ENCODE measurements around the gene RIN3.
A peak's percentile ranks its signal among the peaks of the same experiment; 100 is the strongest.

The RIN3 gene

GRCh38 chr14:92563359-92563758, 49.8 kb downstream of the RIN3 start:
- no peak overlapping the region for H3K27ac ChIP-seq
- peak; percentile 20 for DNase-seq (ENCODE audit: low spot score)
- CTCF ChIA-PET: no interaction called here
- POLR2A ChIA-PET (ENCODE audit: low non-redundant PET): no interaction called here
- TF ChIP-seq, protein P1, sequence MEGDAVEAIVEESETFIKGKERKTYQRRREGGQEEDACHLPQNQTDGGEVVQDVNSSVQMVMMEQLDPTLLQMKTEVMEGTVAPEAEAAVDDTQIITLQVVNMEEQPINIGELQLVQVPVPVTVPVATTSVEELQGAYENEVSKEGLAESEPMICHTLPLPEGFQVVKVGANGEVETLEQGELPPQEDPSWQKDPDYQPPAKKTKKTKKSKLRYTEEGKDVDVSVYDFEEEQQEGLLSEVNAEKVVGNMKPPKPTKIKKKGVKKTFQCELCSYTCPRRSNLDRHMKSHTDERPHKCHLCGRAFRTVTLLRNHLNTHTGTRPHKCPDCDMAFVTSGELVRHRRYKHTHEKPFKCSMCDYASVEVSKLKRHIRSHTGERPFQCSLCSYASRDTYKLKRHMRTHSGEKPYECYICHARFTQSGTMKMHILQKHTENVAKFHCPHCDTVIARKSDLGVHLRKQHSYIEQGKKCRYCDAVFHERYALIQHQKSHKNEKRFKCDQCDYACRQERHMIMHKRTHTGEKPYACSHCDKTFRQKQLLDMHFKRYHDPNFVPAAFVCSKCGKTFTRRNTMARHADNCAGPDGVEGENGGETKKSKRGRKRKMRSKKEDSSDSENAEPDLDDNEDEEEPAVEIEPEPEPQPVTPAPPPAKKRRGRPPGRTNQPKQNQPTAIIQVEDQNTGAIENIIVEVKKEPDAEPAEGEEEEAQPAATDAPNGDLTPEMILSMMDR (conservative IDR thresholded peaks at IDR 0.05; ENCODE audit: low read depth): no peak

DNA sequence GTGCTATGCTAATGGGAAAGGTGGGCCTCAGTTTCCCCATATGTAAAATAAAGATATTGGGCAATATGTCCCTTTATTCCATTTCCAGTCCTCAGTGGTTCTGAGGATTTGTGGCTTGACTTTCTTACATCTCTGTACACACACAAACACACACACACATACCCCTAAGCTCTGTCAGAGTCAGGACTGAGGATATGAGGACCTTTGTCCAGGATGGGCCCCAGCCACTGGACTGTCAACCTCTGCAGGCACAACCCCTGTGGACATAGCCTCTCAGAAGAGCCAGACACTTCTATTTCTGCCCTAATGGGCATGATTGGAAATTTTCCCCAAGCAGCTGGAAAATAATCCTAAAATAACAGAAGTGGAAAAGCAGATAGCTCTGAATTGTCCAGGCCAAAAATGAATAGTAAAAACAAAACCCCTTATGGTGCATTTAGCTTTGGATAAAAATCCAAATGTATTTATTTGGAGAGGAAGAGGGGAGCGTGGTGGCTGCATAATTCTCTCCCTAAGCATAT, 50.2 kb downstream of the RIN3 start:
- POLR2A ChIA-PET (ENCODE audit: low non-redundant PET): no interaction called here
- CTCF ChIA-PET: no interaction called here
- TF ChIP-seq, protein P1 (conservative IDR thresholded peaks at IDR 0.05; ENCODE audit: low read depth): no peak
- H3K27ac ChIP-seq: no peak overlapping the region
- no peak for DNase-seq (ENCODE audit: low spot score)

- no peak for DNase-seq (ENCODE audit: low spot score)
- H3K27ac ChIP-seq: no peak overlapping the region
- TF ChIP-seq, protein P1 (conservative IDR thresholded peaks at IDR 0.05; ENCODE audit: low read depth): no peak
- POLR2A ChIA-PET (ENCODE audit: low non-redundant PET): no interaction called here
- CTCF ChIA-PET: interaction anchor here (0.6 kb wide), 1 partner anchor 32 kb away, joined by 5 read pairs; no protein-coding TSS in a partner anchor
Observed at GRCh38 chr14:92564344-92565039, 50.9 kb downstream of the RIN3 start.

DNA sequence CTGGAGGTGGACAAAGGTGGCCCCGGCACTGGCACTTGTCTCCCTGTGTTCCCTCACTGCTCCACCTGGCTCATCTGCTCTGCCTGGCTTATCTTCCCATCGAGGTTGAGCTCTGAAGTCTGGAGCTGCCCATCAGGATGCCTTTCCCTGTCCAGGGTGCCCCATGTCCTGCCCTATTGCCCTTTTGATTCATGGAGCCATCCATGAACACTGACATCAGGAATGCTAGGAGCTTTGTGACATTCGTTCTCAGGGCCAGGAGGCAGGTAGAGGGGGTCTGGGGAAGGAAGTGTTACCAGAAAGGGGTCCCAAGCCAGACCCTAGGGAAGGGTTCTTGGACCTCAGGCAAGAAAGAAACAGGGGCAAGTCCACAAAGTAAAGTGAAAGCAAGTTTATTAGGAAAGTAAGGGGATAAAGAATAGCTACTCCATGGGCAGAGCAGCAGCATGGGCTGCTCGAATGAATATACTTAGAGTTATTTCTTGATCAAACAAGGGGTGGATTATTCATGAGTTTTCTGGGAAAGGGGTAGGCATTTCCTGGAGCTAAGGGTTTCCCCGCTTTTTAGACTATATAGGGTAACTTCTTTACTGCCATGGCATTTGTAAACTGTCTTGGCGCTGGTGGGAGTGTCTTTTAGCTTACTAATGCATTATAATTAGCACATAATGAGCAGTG, 51.6 kb downstream of the RIN3 start:
- no peak overlapping the region for H3K27ac ChIP-seq
- TF ChIP-seq, protein P1 (conservative IDR thresholded peaks at IDR 0.05; ENCODE audit: low read depth): no peak
- POLR2A ChIA-PET (ENCODE audit: low non-redundant PET): no interaction called here
- no peak for DNase-seq (ENCODE audit: low spot score)
- CTCF ChIA-PET: interaction anchor here (0.6 kb wide), 1 partner anchor 33 kb away, joined by 5 read pairs; no protein-coding TSS in a partner anchor

DNA sequence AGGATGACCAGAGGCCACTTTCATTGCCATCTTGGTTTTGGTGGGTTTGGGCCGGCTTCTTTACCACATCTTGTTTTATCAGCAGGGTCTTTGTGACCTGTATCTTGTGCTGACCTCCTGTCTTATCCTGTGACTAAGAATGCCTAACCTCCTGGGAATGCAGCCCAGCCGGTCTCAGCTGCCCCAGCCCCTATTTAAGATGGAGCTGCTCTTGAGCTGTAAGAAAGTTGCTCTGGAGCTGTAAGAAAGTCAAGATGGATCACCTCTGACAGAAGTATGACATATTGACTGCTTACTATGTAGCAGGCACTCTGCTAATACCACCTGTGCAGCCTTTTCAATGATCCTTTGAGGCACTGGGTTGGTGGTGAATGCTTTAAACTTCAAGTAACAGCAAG, 52.1 kb downstream of the RIN3 start:
- POLR2A ChIA-PET (ENCODE audit: low non-redundant PET): no interaction called here

DNA sequence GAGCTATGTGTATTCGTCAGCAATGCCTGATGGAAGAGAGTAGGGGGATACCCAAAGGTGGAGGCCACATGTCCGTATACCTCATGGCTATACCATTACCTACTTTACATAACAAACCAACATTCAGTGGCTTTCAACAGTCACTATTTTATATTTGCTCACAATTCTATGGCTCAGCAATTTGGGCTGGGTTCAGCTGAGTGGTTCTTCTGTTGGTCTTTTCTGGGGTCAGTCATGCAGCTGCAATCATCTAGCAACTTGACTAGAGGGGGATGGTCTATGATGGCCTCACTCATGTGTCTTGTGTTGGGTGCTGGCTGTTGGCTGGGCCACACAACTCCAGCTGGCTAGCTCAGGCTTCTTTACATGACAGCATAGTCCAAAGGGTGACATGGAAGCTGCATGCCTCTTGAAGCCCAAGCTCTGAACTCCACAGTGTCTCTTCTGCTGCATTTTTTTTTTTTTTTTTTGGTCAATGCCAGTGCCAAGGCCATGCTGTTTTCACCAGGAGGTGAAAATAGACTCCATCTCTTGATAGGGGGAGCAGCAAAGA, 53.7 kb downstream of the RIN3 start:
- TF ChIP-seq, protein P1 (conservative IDR thresholded peaks at IDR 0.05; ENCODE audit: low read depth): no peak
- ChIA-PET POLR2A (ENCODE audit: low non-redundant PET) (no interaction called here), CTCF (interaction anchor here (0.9 kb wide), 1 partner anchor 18 kb away, joined by 3 read pairs; no protein-coding TSS in a partner anchor)
- H3K27ac ChIP-seq: no peak overlapping the region
- DNase-seq (ENCODE audit: low spot score): no peak

More for the DNA sequence above, 52.1 kb downstream of the RIN3 start:
- TF ChIP-seq, protein P1 (conservative IDR thresholded peaks at IDR 0.05; ENCODE audit: low read depth): no peak
- H3K27ac ChIP-seq: no peak overlapping the region
- peak; percentile 21 for DNase-seq (ENCODE audit: low spot score)
- CTCF ChIA-PET: interaction anchor here (1.1 kb wide), 1 partner anchor 13 kb away, joined by 3 read pairs; no protein-coding TSS in a partner anchor
